K562 (cell line): ENCODE data around the gene NACA2. TPM values are rescaled to one million over a fixed set of nuclear protein-coding genes. Genes with fewer than 3 reads are reported as not detected.

Source experiments
- ATAC-seq: fragments of 200-7000 bp; cut with Tn5 transposase; 3 replicates; pipeline ENCODE4 v1.9.1; 2020; ENCODE audit warnings: moderate library complexity
- BruUV-seq: library from RNA; stranded (reverse); fragments of 400-500 nt; replicated peaks from 2 replicates; lab custom pipeline; 2021; lab: Mats Ljungman, UMichigan
- CTCF ChIA-PET: fragments of 300-600 bp; formaldehyde crosslinking; extraction: SDS; loops from one replicate; lab custom pipeline; 2021; ENCODE audit warnings: low intra/inter-chr PET ratio; lab: Yijun Ruan, JAX
- POLR2A ChIA-PET: fragments of 300-600, 350-650 bp; sonication (Branson Sonifier 250); formaldehyde crosslinking; extraction: SDS; loops from one replicate; lab custom pipeline; 2021; ENCODE audit warnings: antibody characterized with exemption, inconsistent platforms; lab: Yijun Ruan, JAX
- DNase-seq, 4 experiments: peaks; one replicate each; pipeline versions ENCODE4 v3.0.0 to v3.0.0-alpha.2; 2011 to 2018; ENCODE audit warnings: low spot score in 3 of 4, mixed read lengths in 3 of 4; ENCODE audit errors: extremely low read depth in 1 of 4
- FAIRE-seq: peaks from 2 replicates; lab custom pipeline; 2011; peaks lifted over from hg19 to GRCh38; lab: Jason Lieb, UNC
- H2AFZ ChIP-seq: 2 replicates; pipeline ENCODE4 v1.6.0; 2011; ENCODE audit warnings: low read depth, low read length, control low read depth, inconsistent platforms
- H3K27ac ChIP-seq: fragments of 200-600 bp; 3 replicates; pipeline ENCODE4 v1.8.0; 2011; ENCODE audit warnings: low read depth, mild to moderate bottlenecking, control low read depth, inconsistent platforms, low read length, moderate library complexity, mixed read lengths; ENCODE audit errors: extremely low read depth
- H3K27me3 ChIP-seq, 2 experiments: fragments of 300-600 bp in 1 of 2; 2 replicates in 1 of 2; 3 replicates in 1 of 2; pipeline versions ENCODE4 v1.6.0 to v1.8.0; 2011; ENCODE audit warnings: inconsistent platforms in 2 of 2, low read length in 2 of 2, mild to moderate bottlenecking in 1 of 2, mixed read lengths in 1 of 2, moderate library complexity in 1 of 2; ENCODE audit not compliant: control insufficient read depth in 2 of 2, insufficient read depth in 2 of 2
- H3K36me3 ChIP-seq: fragments of 300-600 bp; 3 replicates; pipeline ENCODE4 v1.8.0; 2011; ENCODE audit warnings: mild to moderate bottlenecking, low read length, inconsistent platforms; ENCODE audit not compliant: control insufficient read depth, insufficient read depth
- H3K4me1 ChIP-seq, 2 experiments: fragments of 200-600 bp in 1 of 2; replicated peaks in 1 of 2; 2 replicates in 1 of 2; 3 replicates in 1 of 2; pipeline versions ENCODE4 v1.5.1 to v1.8.0; 2011; ENCODE audit warnings: inconsistent platforms in 2 of 2, low read length in 2 of 2, mild to moderate bottlenecking in 1 of 2, mixed read lengths in 1 of 2, moderate library complexity in 1 of 2; ENCODE audit not compliant: control insufficient read depth in 2 of 2, insufficient read depth in 2 of 2
- H3K4me2 ChIP-seq: 2 replicates; pipeline ENCODE4 v1.6.1; 2011; ENCODE audit warnings: low read length, control low read depth, inconsistent platforms, mixed read lengths; ENCODE audit not compliant: insufficient read depth
- H3K4me3 ChIP-seq: fragments of 200-600 bp; sonication (generic), shearing (Covaris generic); 2 replicates; pipeline ENCODE4 v1.5.1; 2016; ENCODE audit warnings: control low read depth, inconsistent platforms
- H3K79me2 ChIP-seq: fragments of 200-600 bp; 3 replicates; pipeline ENCODE4 v1.8.0; 2011; ENCODE audit warnings: low read length, inconsistent platforms; ENCODE audit not compliant: control insufficient read depth, insufficient read depth
- H3K9ac ChIP-seq, 2 experiments: 2 replicates each; pipeline versions ENCODE4 v1.6.0 to v1.6.1; 2011; ENCODE audit warnings: low read depth in 2 of 2, low read length in 2 of 2, control low read depth in 1 of 2, inconsistent platforms in 1 of 2, mild to moderate bottlenecking in 1 of 2, mixed read lengths in 1 of 2; ENCODE audit not compliant: insufficient read depth in 1 of 2
- H3K9me1 ChIP-seq: one replicate; pipeline ENCODE4 v1.6.0; 2011; ENCODE audit warnings: inconsistent platforms, mild to moderate bottlenecking, low read length, moderate library complexity; ENCODE audit not compliant: control insufficient read depth, insufficient read depth
- H3K9me3 ChIP-seq: replicated peaks from 2 replicates; pipeline ENCODE4 v1.5.1; 2011; ENCODE audit warnings: low read depth, low read length, inconsistent platforms; ENCODE audit not compliant: control insufficient read depth, insufficient read depth
- H4K20me1 ChIP-seq: replicated peaks from 2 replicates; pipeline ENCODE4 v1.6.1; 2011; ENCODE audit warnings: low read length, inconsistent platforms, mixed read lengths; ENCODE audit not compliant: control insufficient read depth, insufficient read depth
- EWSR1 ChIP-seq: fragments of 450-650 bp; IDR thresholded peaks from 2 replicates; pipeline ENCODE4 v1.6.1; 2018; ENCODE audit warnings: borderline replicate concordance, mild to moderate bottlenecking, low read depth, moderate library complexity; ENCODE audit not compliant: partially characterized antibody
- GTF2A2 ChIP-seq: IDR thresholded peaks from 2 replicates; pipeline ENCODE4 v1.6.1; 2016; ENCODE audit warnings: mild to moderate bottlenecking, missing genetic modification characterization, missing compliant biosample characterization
- HMBOX1 ChIP-seq: sonication (generic); IDR thresholded peaks from 2 replicates; pipeline ENCODE4 v1.6.1; 2016
- KDM1A ChIP-seq, 2 experiments: fragments of 450-650 bp; IDR thresholded peaks; 2 replicates each; pipeline ENCODE4 v1.6.1; 2016; ENCODE audit warnings: mild to moderate bottlenecking in 2 of 2
- MIER1 ChIP-seq: fragments of 450-650 bp; IDR thresholded peaks from 2 replicates; pipeline ENCODE4 v1.6.1; 2016; ENCODE audit warnings: antibody characterized with exemption, mild to moderate bottlenecking, low read depth
- MITF ChIP-seq: IDR thresholded peaks from 2 replicates; pipeline ENCODE4 v1.6.1; 2014; ENCODE audit warnings: antibody characterized with exemption
- MTA1 ChIP-seq: fragments of 450-650 bp; IDR thresholded peaks from 2 replicates; pipeline ENCODE4 v1.6.1; 2017; ENCODE audit warnings: borderline replicate concordance
- MYC ChIP-seq, 2 experiments: fragments of 250-450 bp in 1 of 2; sonication (Bioruptor Pico) in 1 of 2; IDR thresholded peaks; 2 replicates each; pipeline versions ENCODE4 v1.5.1 to v1.6.1; 2012 to 2021; ENCODE audit warnings: low read depth in 2 of 2, borderline replicate concordance in 1 of 2, improper control_type of control experiment in 1 of 2, low read length in 1 of 2, mild to moderate bottlenecking in 1 of 2, moderate library complexity in 1 of 2
- SLC30A9 ChIP-seq: fragments of 250-450 bp; sonication (Bioruptor Pico); IDR thresholded peaks from 2 replicates; pipeline ENCODE4 v1.8.0; 2022; ENCODE audit warnings: mild to moderate bottlenecking, moderate library complexity
- SOX6 ChIP-seq: fragments of 450-650 bp; IDR thresholded peaks from 2 replicates; pipeline ENCODE4 v1.6.1; 2014; ENCODE audit warnings: mild to moderate bottlenecking
- ZBTB11 ChIP-seq, 3 experiments: fragments of 200-800 bp in 1 of 3; fragments of 250-450 bp in 1 of 3; fragments of 450-650 bp in 1 of 3; sonication (Bioruptor Pico) in 1 of 3; sonication (Bioruptor generic) in 1 of 3; formaldehyde crosslinking in 1 of 3; IDR thresholded peaks; 2 replicates each; pipeline versions ENCODE4 v1.6.1 to v1.8.0; 2016 to 2022; ENCODE audit warnings: mild to moderate bottlenecking in 2 of 3, missing genetic modification characterization in 2 of 3, missing compliant biosample characterization in 1 of 3, moderate library complexity in 1 of 3
- WGBS: fragments of 100-300 bp; shearing (Covaris generic); methylation state at CpG from one replicate; pipeline ENCODE4 v1.1.6; 2016; ENCODE audit warnings: low coverage, mixed read lengths; ENCODE audit not compliant: insufficient coverage; ENCODE audit errors: missing lambda C conversion rate; 5-methylcytosine and 5-hydroxymethylcytosine counted together
- in situ Hi-C: fragments of 300-500 bp; cut with MboI; formaldehyde crosslinking; loops from 4 replicates; pipeline ENCODE4 v1.15.0; 2018; ENCODE audit warnings: inconsistent platforms, mixed read lengths
- intact Hi-C: fragments of 100-400 bp; cut with micrococcal nuclease; formaldehyde crosslinking; loops from 2 replicates; pipeline ENCODE4 v1.14.2; 2022
- polyA plus RNA-seq, 8 experiments: library from polyadenylated mRNA; depleted of rRNA in 4 of 8; stranded (reverse) in 5 of 8; unstranded in 3 of 8; fragments of >200 nt; fragmentation: Nextera tagmentation in 2 of 8; fragmentation: Illumina TruSeq in 1 of 8; extraction: Ambion mirVana in 2 of 8; extraction: Trizol in 1 of 8; gene quantifications; 2 replicates each; pipeline versions ENCODE4 v1.2.1 to v1.2.3, GENCODE V29; 2011 to 2014; ENCODE audit warnings: inconsistent platforms in 1 of 8, missing spikeins in 1 of 8
- total RNA-seq, 7 experiments: library from RNA; depleted of rRNA in 6 of 7; stranded (reverse); fragments of >200 nt in 6 of 7; fragmentation: Illumina TruSeq in 2 of 7; extraction: Trizol in 2 of 7; gene quantifications; 2 replicates each; pipeline versions ENCODE4 v1.2.1 to v1.2.3, GENCODE V29; 2011 to 2021; ENCODE audit warnings: low replicate concordance in 1 of 7

NACA2 gene
- total and polyA plus RNA-seq, 9 of the 15 experiments (the other 6 are each of a cell fraction or from before 2014, with no cell fraction given) = 0.13 to 0.29 (median 0.23) TPM; not detected in 4

GRCh38 chr17:61568219-61569072 lies 22.6 kb downstream of the NACA2 start (continued):
- no peak for TF ChIP-seq MIER1
- TF ChIP-seq SOX6 = no peak
- no peak for TF ChIP-seq KDM1A (IDR thresholded peaks at IDR 0.05)
- TF ChIP-seq GTF2A2 (tag) = no peak
- peak; percentile 92 for TF ChIP-seq EWSR1

DNA sequence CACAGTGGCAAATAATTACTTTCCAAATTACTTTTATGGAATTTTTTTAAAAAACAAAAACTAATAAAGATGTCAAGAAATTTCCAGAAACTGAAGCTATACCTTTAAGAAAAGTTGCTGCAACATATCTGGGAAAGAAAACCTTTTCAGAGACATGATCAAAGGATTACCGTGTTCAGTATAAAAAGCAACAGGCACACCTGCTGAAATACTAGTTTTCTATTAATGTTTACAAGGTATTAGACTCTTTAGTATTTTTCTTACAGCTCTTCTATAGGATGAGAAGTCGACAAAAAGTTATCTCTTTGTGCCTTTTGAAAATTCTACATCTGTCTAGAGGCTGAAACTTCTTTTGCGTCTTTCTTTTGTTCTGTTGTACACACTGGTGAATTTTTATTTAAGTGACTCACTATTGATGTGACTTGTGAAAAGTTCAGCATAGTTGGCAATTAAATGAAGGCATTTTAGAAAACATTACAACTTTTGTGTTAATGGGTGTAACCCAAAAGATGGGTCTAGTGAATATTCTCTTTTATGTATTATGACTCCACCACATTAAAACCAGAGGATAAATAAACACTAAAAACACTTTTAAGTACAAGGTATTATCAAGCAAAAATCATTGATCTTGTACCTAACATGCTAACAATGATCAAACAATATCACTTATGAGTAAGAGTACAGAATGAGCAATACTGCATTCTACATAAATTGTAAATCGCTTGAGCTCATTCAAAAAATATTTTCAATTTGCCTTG lies 23.8 kb downstream of the NACA2 start:
- no peak for FAIRE-seq
- Histone ChIP-seq H3K9ac (no peak overlapping the region), H2AFZ (no peak overlapping the region), H4K20me1 (no peaks in the 10 kb centered on the region), H3K79me2 (no peaks in the 10 kb centered on the region), H3K4me1 (no peaks in the 10 kb centered on the region), H3K9me1 (no peaks in the 10 kb centered on the region), H3K27me3 (peaks cover 3 to 10% of the 10 kb centered on the region in 2 experiments; a peak in 3 of 5 replicates), H3K36me3 (no peaks in the 10 kb centered on the region), H3K4me2 (no peak overlapping the region), H3K4me3 (no peak overlapping the region), H3K9me3 (no peaks in the 10 kb centered on the region), H3K27ac (no peak overlapping the region)
- ChIA-PET POLR2A (no interaction called here), CTCF (no interaction called here)
- intact Hi-C loops = no loop called here
- TF ChIP-seq ZBTB11 (CRISPR knock-in tag; IDR thresholded peaks at IDR 0.05) (peak in 1 of 3 experiments; percentile 88; a peak in 2 of 6 replicates), MYC (IDR thresholded peaks at IDR 0.05; ENCODE audit: low read depth, low read length) (no peak), MYC (CRISPR knock-in tag; IDR thresholded peaks at IDR 0.05; ENCODE audit: borderline replicate concordance, low read depth) (no peak), EWSR1 (peak; percentile 78), SLC30A9 (no peak), MITF (no peak), HMBOX1 (no peak), MTA1 (no peak)
- 0% methylated on average over 4 of the region's 4 CpGs for WGBS
- ATAC-seq = no peak
- in situ Hi-C loops = no loop called here
- BruUV-seq = no TSS peak
- no peak for DNase-seq
